Measurements from ENCODE around the gene SCIN. TPM values are rescaled to one million over a fixed set of nuclear protein-coding genes. Genes with fewer than 3 reads are reported as not detected.

The SCIN gene
- total RNA-seq, 1 experiment from 2014 or later: 0.22 TPM

DNA sequence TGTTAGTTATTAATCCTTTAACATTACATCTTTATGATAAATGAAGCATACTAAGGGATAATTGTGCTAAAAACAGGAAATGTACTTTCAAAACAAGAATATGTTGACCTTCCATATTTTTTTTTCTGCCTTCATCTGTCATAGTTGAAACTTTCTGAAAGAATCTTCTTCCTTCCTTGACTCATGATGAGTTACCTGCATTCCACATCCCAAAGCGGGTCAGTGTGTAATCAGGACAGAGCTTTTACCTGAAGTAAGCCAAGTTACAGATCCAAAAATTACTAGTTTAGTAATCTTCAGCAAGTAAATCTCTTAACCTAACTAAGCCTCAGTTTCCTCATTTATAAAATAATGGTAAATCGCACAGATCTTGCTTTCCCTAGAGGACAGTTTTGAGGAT, 103.5 kb downstream of the SCIN start:
- Histone ChIP-seq H3K4me1 (ENCODE audit: control insufficient read depth in 1 of 2, insufficient read depth in 2 of 2, low read length in 2 of 2) (peaks cover 0 to 5% of the 10 kb centered on the region in 2 experiments; a peak in 1 of 4 replicates), H3K27ac (ENCODE audit: low read depth, low read length) (no peak overlapping the region), H3K27me3 (ENCODE audit: insufficient read depth, low read length) (no peaks in the 10 kb centered on the region), H3K4me3 (replicated peaks in 1 of 2; ENCODE audit: low read depth in 1 of 2, low read length in 2 of 2) (no peak overlapping the region), H4K20me1 (ENCODE audit: insufficient read depth) (no peaks in the 10 kb centered on the region), H3K4me2 (ENCODE audit: low read length) (no peak overlapping the region), H3K79me2 (ENCODE audit: insufficient read depth, low read length) (no peaks in the 10 kb centered on the region), H3K9me3 (ENCODE audit: control insufficient read depth in 1 of 2, insufficient read depth in 1 of 2, low read depth in 1 of 2, low read length in 2 of 2) (no peaks in the 10 kb centered on the region), H3K9me2 (ENCODE audit: insufficient read depth) (no peaks in the 10 kb centered on the region), H2AFZ (ENCODE audit: low read depth, low read length, poor library complexity, severe bottlenecking) (no peak overlapping the region), H3K36me3 (ENCODE audit: control insufficient read depth in 1 of 2, insufficient read depth in 2 of 2, low read length in 2 of 2) (no peaks in the 10 kb centered on the region), H3K9ac (ENCODE audit: low read length) (no peak overlapping the region)
- ChIA-PET POLR2A (no interaction called here), CTCF (interaction anchor here (1.2 to 1.5 kb wide), 3 partner anchors 13 to 150 kb away, joined by 3 to 5 read pairs (median 4); partner anchors contain the start of gene ARL4A), RAD21 (ENCODE audit: low non-redundant PET in 1 of 2, low total read pairs in 2 of 2, uncharacterized antibody in 2 of 2, unreplicated experiment in 2 of 2) (no interaction called here)
- TF ChIP-seq TCF7L2 (IDR thresholded peaks at IDR 0.05; ENCODE audit: borderline replicate concordance, extremely low read depth, insufficient read depth, insufficient read length) (no peak), YY1 (IDR thresholded peaks at IDR 0.05; ENCODE audit: extremely low read depth, insufficient replicate concordance, low read depth, low read length) (no peak), SP1 (IDR thresholded peaks at IDR 0.05; ENCODE audit: low read depth) (no peak), ATF3 (IDR thresholded peaks at IDR 0.05) (no peak), EGR1 (IDR thresholded peaks at IDR 0.05; ENCODE audit: low read depth) (no peak), CBX3 (IDR thresholded peaks at IDR 0.05; ENCODE audit: low read depth) (no peak), ZFX (IDR thresholded peaks at IDR 0.05) (no peak), RAD21 (IDR thresholded peaks at IDR 0.05; ENCODE audit: low read depth) (no peak), EZH2 (IDR thresholded peaks at IDR 0.05) (no peak)
- TF ChIP-seq, protein P1, sequence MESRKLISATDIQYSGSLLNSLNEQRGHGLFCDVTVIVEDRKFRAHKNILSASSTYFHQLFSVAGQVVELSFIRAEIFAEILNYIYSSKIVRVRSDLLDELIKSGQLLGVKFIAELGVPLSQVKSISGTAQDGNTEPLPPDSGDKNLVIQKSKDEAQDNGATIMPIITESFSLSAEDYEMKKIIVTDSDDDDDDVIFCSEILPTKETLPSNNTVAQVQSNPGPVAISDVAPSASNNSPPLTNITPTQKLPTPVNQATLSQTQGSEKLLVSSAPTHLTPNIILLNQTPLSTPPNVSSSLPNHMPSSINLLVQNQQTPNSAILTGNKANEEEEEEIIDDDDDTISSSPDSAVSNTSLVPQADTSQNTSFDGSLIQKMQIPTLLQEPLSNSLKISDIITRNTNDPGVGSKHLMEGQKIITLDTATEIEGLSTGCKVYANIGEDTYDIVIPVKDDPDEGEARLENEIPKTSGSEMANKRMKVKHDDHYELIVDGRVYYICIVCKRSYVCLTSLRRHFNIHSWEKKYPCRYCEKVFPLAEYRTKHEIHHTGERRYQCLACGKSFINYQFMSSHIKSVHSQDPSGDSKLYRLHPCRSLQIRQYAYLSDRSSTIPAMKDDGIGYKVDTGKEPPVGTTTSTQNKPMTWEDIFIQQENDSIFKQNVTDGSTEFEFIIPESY (IDR thresholded peaks at IDR 0.05; ENCODE audit: extremely low read depth, insufficient replicate concordance, low read length): no peak
- DNase-seq (ENCODE audit: low read depth, low spot score) (no peak), ATAC-seq (no peak)
- intact Hi-C loops (cut with micrococcal nuclease): loop anchor here (2.0 kb wide), 1 partner anchor 589 kb away; no protein-coding TSS in a partner anchor
- BruUV-seq (replicated peaks): no TSS peak

Data from HCT116 (cell line).